Muscle layer of colon (tissue), 2 donors: ENCODE results near the gene CNTNAP5.

Experiments
- H3K27ac ChIP-seq: one replicate; pipeline ENCODE4 v1.7.0; 2013; ENCODE audit warnings: low read depth, mild to moderate bottlenecking, low read length, moderate library complexity
- H3K27me3 ChIP-seq, 2 donors: one replicate each; pipeline ENCODE4 v1.7.0; 2013; ENCODE audit warnings: low read length in 2 of 2, mild to moderate bottlenecking in 2 of 2; ENCODE audit not compliant: insufficient read depth in 2 of 2, control insufficient read depth in 1 of 2
- H3K36me3 ChIP-seq: one replicate; pipeline ENCODE4 v1.7.0; 2013; ENCODE audit warnings: mild to moderate bottlenecking, low read length; ENCODE audit not compliant: insufficient read depth
- H3K4me1 ChIP-seq: one replicate; pipeline ENCODE4 v1.7.0; 2013; ENCODE audit warnings: mild to moderate bottlenecking, low read length; ENCODE audit not compliant: insufficient read depth
- H3K4me3 ChIP-seq, 2 donors: one replicate each; pipeline ENCODE4 v1.7.0; 2013; ENCODE audit warnings: low read length in 2 of 2, low read depth in 1 of 2, mild to moderate bottlenecking in 1 of 2, moderate library complexity in 1 of 2
- H3K9ac ChIP-seq: one replicate; pipeline ENCODE4 v1.7.0; 2013; ENCODE audit warnings: low read length
- H3K9me3 ChIP-seq: one replicate; pipeline ENCODE4 v1.7.0; 2013; ENCODE audit warnings: mild to moderate bottlenecking, low read length
- donor health status: abdominal sarcoma.
- donor health status: Adenocarcinoma of cecum.

Gene CNTNAP5

DNA sequence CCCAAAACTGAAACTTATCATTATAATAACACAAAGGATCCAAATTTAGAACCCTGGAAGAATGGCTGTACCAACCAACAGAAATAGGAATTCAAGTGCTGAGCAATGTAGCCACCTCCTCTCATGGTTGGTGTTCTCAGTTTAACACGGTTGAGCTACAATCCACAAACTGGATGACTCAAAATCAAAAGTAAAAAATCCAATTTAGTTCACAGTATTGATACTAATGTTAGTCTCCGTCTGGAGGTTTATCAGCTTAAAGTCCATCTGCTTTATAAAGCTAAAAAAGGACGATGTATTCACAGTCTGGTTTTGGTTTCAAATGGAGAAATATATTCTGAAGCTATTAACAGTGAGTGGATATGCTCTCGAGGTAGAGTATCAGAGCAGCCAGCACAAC is 40.5 kb downstream of the CNTNAP5 start:
- Histone ChIP-seq H3K4me1 (no peaks in the 10 kb centered on the region), H3K36me3 (no peaks in the 10 kb centered on the region), H3K9ac (no peak overlapping the region), H3K27ac (no peak overlapping the region), H3K27me3 (no peaks in the 10 kb centered on the region), H3K4me3 (no peak overlapping the region), H3K9me3 (no peaks in the 10 kb centered on the region)

DNA sequence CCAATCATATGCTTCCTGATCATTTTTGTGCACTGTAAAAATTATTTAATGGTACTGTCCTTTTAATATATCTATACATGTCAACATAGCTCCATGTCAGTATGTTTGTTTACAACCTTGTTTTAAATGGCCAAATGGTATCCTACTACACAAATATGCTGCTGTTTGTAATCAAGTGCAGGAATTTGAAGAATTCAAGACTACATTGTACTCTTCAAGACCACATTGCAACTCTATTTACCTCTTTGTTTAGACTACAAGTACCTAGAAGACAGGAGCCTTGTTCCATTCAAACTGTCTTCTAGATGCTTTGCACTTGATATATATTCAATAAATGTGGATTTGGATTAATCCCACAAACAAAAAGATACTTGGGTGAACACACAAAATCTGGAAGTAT is 41.7 kb downstream of the CNTNAP5 start:
- Histone ChIP-seq H3K9ac (no peak overlapping the region), H3K9me3 (no peaks in the 10 kb centered on the region), H3K4me3 (no peak overlapping the region), H3K27ac (no peak overlapping the region), H3K36me3 (no peaks in the 10 kb centered on the region), H3K4me1 (no peaks in the 10 kb centered on the region), H3K27me3 (no peaks in the 10 kb centered on the region)

DNA sequence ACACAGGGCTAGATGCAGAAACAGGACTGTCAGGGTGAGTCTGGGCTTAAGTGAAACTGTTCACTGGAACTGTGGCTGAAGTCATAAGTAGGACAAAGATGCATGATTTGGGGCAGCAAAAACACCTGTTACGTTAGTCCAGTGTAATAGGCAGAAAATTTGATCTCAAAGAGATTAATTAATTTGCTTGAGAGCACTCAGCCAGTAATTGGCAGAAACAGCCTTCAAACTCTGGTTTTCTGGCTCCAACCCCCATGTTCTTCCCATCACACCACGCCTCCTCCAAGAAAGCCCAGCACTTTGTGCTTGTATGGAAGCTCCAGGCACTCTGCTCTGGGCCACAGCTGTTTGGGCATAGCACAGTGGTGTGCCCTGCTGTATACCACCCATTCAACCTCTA is 54.0 kb downstream of the CNTNAP5 start:
- H3K4me3 ChIP-seq: no peak overlapping the region
- no peaks in the 10 kb centered on the region for H3K9me3 ChIP-seq
- no peaks in the 10 kb centered on the region for H3K36me3 ChIP-seq
- H3K9ac ChIP-seq: no peak overlapping the region
- no peaks in the 10 kb centered on the region for H3K4me1 ChIP-seq
- H3K27ac ChIP-seq: no peak overlapping the region
- no peaks in the 10 kb centered on the region for H3K27me3 ChIP-seq

DNA sequence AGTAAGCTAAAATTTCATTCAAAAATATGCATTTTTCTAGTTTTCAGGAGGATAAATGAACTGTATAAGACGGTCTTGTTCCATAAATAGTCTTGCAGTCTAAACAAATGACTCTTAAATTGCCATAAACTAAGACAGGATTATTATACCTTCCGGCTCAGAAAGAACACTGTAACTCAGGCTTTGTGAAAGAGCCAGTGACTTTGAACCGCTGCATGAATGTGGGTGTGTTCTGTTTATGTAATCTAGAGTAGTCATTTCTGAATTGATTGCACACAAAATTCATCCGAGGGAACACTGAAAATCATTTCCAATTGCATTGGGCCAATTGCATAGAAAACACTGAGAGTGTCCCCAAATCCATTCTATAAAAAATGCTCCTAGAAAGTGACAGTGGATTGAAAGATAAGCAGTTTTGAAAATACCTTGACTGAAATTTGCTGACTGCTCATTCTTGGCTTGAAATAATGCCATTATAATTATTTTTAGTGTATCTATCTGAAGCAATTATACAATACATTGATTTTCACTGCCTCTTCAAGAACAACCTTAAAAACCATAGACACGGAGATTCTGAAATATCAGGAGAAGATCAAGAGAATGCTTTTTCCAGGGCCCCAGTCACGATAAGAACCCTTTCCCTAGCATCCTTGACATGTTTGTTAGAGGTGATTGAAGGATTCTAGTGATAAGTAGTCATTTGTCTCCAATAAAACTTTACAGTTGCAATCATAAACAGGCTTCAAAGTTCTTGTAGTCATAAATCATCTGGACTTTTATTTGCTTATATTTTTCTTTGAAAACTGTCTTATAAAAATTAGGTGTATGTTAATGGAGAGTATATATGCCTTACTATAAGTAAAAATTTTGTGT is 55.4 kb downstream of the CNTNAP5 start:
- H3K27me3 ChIP-seq: no peaks in the 10 kb centered on the region
- no peaks in the 10 kb centered on the region for H3K4me1 ChIP-seq
- H3K27ac ChIP-seq: no peak overlapping the region
- no peaks in the 10 kb centered on the region for H3K9me3 ChIP-seq
- no peak overlapping the region for H3K4me3 ChIP-seq
- no peak overlapping the region for H3K9ac ChIP-seq
- H3K36me3 ChIP-seq: no peaks in the 10 kb centered on the region

DNA sequence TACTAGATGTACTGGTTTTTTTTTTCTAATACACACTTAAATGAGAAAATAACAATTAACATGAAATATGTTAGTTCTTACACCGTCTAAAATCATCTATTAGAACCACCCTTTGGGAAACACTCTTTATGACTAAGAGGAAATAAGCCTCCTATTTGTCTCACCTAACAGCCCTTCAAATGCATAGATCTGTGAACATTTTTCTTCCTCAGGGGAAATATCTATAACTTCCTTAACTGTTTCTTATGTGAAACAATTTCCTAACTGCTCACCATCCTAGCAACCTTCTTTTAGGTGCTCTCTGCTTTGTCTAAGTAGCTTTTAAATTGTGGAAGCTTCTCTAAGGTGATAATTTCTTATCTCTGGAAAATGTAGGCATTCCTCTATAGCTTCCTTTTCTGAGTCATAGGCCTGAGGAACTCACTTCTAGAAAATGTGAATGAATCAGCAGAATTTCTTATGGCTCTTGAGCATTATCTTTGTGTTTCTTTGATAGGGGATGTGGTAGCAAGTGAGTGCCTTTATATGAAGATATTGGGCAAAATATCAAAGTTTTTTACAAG is 56.1 kb downstream of the CNTNAP5 start:
- no peaks in the 10 kb centered on the region for H3K27me3 ChIP-seq
- no peaks in the 10 kb centered on the region for H3K4me1 ChIP-seq
- no peak overlapping the region for H3K27ac ChIP-seq
- H3K36me3 ChIP-seq: no peaks in the 10 kb centered on the region
- H3K9ac ChIP-seq: no peak overlapping the region
- H3K9me3 ChIP-seq: no peaks in the 10 kb centered on the region
- no peak overlapping the region for H3K4me3 ChIP-seq

DNA sequence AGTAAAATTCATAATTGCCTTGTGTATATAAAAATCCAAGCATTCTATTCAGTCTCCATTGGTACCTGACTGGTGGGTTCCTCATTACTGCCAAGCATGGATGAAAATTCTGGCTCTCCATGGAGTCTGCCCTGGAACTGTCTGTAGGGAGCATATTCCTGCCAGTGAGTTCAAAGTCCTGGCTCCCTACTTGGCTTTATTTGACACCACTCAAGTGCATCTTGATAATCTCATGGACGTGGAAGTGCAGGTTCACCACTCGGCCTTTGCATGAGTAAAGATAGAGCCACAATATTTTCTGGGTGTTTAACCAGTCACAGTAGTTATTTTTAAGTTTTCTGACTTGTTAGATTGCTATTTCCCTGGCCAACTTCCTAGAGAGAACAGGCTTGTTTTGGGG is 63.5 kb downstream of the CNTNAP5 start:
- Histone ChIP-seq H3K4me1 (no peaks in the 10 kb centered on the region), H3K27me3 (no peaks in the 10 kb centered on the region), H3K9ac (no peak overlapping the region), H3K36me3 (no peaks in the 10 kb centered on the region), H3K27ac (no peak overlapping the region), H3K9me3 (no peaks in the 10 kb centered on the region), H3K4me3 (no peak overlapping the region)

DNA sequence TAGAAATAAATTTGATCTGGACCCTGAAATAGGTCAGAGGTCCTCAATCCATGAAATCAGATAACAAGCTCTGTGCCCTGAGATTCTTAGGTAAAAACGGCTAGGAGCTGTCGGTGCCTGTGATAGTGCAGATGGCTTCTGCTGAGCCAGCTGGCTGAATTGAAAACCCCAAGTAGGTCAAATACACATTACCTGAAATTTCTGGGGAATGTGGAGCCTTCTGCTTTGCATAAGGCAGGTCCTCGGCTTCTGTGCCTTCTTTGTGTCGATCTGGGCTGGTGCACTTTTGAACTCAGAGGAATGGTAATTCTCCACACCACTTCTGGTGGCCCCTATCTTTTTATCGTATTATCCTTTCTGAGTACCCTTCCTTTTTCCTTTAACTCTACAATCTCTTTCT is 66.6 kb downstream of the CNTNAP5 start:
- H3K4me1 ChIP-seq: no peaks in the 10 kb centered on the region
- no peaks in the 10 kb centered on the region for H3K9me3 ChIP-seq
- H3K27ac ChIP-seq: no peak overlapping the region
- H3K4me3 ChIP-seq: no peak overlapping the region
- H3K9ac ChIP-seq: no peak overlapping the region
- no peaks in the 10 kb centered on the region for H3K27me3 ChIP-seq
- H3K36me3 ChIP-seq: no peaks in the 10 kb centered on the region

DNA sequence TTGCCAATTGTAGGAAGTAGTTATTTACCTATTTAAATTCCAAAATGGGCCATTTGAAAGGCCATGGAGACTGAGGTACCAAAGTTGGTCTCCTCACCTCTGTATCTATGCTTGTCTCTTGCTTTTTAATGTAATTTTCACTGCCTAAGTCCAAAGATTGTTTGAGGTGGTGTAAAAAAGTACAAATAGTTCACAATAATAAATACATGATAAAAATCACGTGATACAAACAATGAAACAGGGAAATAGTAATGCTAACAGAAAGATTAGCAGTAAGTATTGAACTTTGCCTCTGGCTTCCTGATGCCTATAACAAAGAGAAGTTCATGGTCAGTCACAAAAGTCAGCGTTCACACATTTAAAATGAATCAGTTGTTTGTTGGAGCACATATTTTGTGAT is 67.6 kb downstream of the CNTNAP5 start:
- Histone ChIP-seq H3K4me1 (no peaks in the 10 kb centered on the region), H3K9me3 (no peaks in the 10 kb centered on the region), H3K9ac (no peak overlapping the region), H3K4me3 (no peak overlapping the region), H3K27ac (no peak overlapping the region), H3K36me3 (no peaks in the 10 kb centered on the region), H3K27me3 (no peaks in the 10 kb centered on the region)

- H3K4me1 ChIP-seq: no peaks in the 10 kb centered on the region
- no peak overlapping the region for H3K4me3 ChIP-seq
- H3K9me3 ChIP-seq: no peaks in the 10 kb centered on the region
- no peak overlapping the region for H3K9ac ChIP-seq
- H3K27me3 ChIP-seq: no peaks in the 10 kb centered on the region
- H3K27ac ChIP-seq: no peak overlapping the region
- no peaks in the 10 kb centered on the region for H3K36me3 ChIP-seq
Measured at GRCh38 chr2:124104914-124105313, 79.8 kb downstream of the CNTNAP5 start.

- Histone ChIP-seq H3K27ac (no peak overlapping the region), H3K4me1 (no peaks in the 10 kb centered on the region), H3K4me3 (no peak overlapping the region), H3K36me3 (no peaks in the 10 kb centered on the region), H3K9me3 (no peaks in the 10 kb centered on the region), H3K27me3 (no peaks in the 10 kb centered on the region), H3K9ac (no peak overlapping the region)
Measured at GRCh38 chr2:124112206-124112605, 87.1 kb downstream of the CNTNAP5 start.

GRCh38 chr2:124112966-124113365 is 87.9 kb downstream of the CNTNAP5 start:
- no peak overlapping the region for H3K4me3 ChIP-seq
- no peaks in the 10 kb centered on the region for H3K9me3 ChIP-seq
- H3K27me3 ChIP-seq: no peaks in the 10 kb centered on the region
- H3K4me1 ChIP-seq: no peaks in the 10 kb centered on the region
- no peak overlapping the region for H3K27ac ChIP-seq
- H3K36me3 ChIP-seq: no peaks in the 10 kb centered on the region
- no peak overlapping the region for H3K9ac ChIP-seq

DNA sequence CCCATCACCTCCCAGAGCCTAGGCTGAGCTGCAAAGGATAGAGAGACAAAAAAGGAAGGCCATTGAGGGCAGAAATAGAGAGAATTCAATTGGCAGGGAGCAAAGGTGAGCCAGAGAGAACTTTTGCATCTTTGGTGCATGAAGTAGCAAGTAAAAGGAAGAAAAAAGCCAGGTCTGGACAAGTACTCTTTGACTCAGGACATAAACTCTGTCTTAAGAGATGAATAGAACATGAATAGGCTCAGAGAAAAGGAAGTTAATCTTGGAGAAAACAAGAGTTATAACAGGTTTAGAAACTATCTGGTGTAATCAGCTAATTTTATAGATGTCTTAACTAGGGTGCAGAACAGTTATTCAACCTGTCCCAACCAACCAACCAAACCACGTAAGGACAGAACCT is 95.2 kb downstream of the CNTNAP5 start:
- Histone ChIP-seq H3K4me1 (no peaks in the 10 kb centered on the region), H3K36me3 (no peaks in the 10 kb centered on the region), H3K27me3 (no peaks in the 10 kb centered on the region), H3K27ac (no peak overlapping the region), H3K4me3 (no peak overlapping the region), H3K9me3 (no peaks in the 10 kb centered on the region), H3K9ac (no peak overlapping the region)
